NK-92 (cell line): ENCODE measurements around the gene OAT.
"Not testable (repeated sequence)": the region's sequence is repeated elsewhere in the genome, so short reads cannot be mapped to it uniquely, and the experiment has no call there.

Source experiments
- DNase-seq: peaks from one replicate; lab custom pipeline; 2025; ENCODE audit not compliant: unreplicated experiment; lab: John Stamatoyannopoulos, UW

OAT gene

GRCh38 chr10:124379609-124380193, 39.0 kb downstream of the OAT start:
- DNase-seq, result no peak

- no peak for DNase-seq
Measured at GRCh38 chr10:124378881-124379471, 39.7 kb downstream of the OAT start.

GRCh38 chr10:124378271-124378670, 40.5 kb downstream of the OAT start:
- DNase-seq, result no peak

- no peak for DNase-seq
Measured at GRCh38 chr10:124377101-124377500, 41.6 kb downstream of the OAT start.

GRCh38 chr10:124376411-124376810, 42.3 kb downstream of the OAT start:
- DNase-seq, result no peak

GRCh38 chr10:124375691-124376090, 43.0 kb downstream of the OAT start:
- no peak for DNase-seq

GRCh38 chr10:124375353-124375614, 43.4 kb downstream of the OAT start:
- DNase-seq, result no peak

- no peak for DNase-seq
Measured at GRCh38 chr10:124374535-124375352, 44.0 kb downstream of the OAT start.

GRCh38 chr10:124372899-124373298, 45.8 kb downstream of the OAT start:
- DNase-seq, result no peak

GRCh38 chr10:124370426-124370825, 48.3 kb downstream of the OAT start:
- no peak for DNase-seq

GRCh38 chr10:124369986-124370385, 48.7 kb downstream of the OAT start:
- no peak for DNase-seq

GRCh38 chr10:124369533-124369932, 49.2 kb downstream of the OAT start:
- DNase-seq, result not testable (repeated sequence)

GRCh38 chr10:124369066-124369465, 49.7 kb downstream of the OAT start:
- no peak for DNase-seq

- no peak for DNase-seq
Measured at GRCh38 chr10:124367936-124368335, 50.8 kb downstream of the OAT start.

GRCh38 chr10:124367414-124367813, 51.3 kb downstream of the OAT start:
- DNase-seq, result no peak

GRCh38 chr10:124366825-124367224, 51.9 kb downstream of the OAT start:
- DNase-seq, result no peak

GRCh38 chr10:124366343-124366742, 52.4 kb downstream of the OAT start:
- no peak for DNase-seq

- no peak for DNase-seq
Measured at GRCh38 chr10:124364674-124365073, 54.0 kb downstream of the OAT start.

GRCh38 chr10:124362568-124362967, 56.2 kb downstream of the OAT start:
- DNase-seq, result no peak

GRCh38 chr10:124359336-124359832, 59.3 kb downstream of the OAT start:
- DNase-seq, result no peak

GRCh38 chr10:124357561-124357885, 61.2 kb downstream of the OAT start:
- no peak for DNase-seq

GRCh38 chr10:124356701-124357560, 61.8 kb downstream of the OAT start:
- no peak for DNase-seq
